ENCODE measurements around the gene ARSB.

DNA sequence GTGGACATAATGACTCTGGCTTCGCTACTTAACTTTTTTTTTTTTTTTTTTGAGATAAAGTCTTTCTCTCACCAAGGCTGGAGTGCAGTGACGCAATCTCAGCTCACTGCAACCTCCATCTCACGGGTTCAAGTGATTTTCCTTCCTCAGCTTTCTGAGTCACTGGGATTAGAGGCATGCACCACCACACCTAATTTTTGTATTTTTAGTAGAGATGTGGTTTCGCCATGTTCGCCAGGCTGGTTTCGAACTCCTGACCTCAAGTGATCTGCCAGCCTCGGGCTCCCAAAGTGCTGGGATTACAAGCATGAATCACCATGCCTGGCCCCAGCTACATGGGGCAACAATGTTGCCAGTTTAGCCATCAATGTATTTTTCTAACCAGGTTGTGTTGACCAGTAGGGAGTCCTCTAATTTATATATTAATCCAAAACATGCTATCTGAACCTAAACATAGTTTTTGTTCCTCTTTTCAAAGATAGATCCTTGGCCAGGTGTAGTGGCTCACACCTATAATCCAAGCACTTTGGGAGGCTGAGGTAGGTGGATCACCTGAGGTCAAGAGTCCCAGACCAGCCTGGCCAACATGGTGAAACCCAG, 216.2 kb downstream of the ARSB start:
- no peak for TF ChIP-seq CTCF (IDR thresholded peaks at IDR 0.05; ENCODE audit: insufficient read depth, low read length)
- no peak for TF ChIP-seq POLR2AphosphoS5 (IDR thresholded peaks at IDR 0.05; ENCODE audit: low read depth)
- TF ChIP-seq, protein P1, sequence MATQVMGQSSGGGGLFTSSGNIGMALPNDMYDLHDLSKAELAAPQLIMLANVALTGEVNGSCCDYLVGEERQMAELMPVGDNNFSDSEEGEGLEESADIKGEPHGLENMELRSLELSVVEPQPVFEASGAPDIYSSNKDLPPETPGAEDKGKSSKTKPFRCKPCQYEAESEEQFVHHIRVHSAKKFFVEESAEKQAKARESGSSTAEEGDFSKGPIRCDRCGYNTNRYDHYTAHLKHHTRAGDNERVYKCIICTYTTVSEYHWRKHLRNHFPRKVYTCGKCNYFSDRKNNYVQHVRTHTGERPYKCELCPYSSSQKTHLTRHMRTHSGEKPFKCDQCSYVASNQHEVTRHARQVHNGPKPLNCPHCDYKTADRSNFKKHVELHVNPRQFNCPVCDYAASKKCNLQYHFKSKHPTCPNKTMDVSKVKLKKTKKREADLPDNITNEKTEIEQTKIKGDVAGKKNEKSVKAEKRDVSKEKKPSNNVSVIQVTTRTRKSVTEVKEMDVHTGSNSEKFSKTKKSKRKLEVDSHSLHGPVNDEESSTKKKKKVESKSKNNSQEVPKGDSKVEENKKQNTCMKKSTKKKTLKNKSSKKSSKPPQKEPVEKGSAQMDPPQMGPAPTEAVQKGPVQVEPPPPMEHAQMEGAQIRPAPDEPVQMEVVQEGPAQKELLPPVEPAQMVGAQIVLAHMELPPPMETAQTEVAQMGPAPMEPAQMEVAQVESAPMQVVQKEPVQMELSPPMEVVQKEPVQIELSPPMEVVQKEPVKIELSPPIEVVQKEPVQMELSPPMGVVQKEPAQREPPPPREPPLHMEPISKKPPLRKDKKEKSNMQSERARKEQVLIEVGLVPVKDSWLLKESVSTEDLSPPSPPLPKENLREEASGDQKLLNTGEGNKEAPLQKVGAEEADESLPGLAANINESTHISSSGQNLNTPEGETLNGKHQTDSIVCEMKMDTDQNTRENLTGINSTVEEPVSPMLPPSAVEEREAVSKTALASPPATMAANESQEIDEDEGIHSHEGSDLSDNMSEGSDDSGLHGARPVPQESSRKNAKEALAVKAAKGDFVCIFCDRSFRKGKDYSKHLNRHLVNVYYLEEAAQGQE (IDR thresholded peaks at IDR 0.05; ENCODE audit: insufficient replicate concordance, low read depth) = no peak
